H1 (cell line): ENCODE results near the gene RAB7B. TPM values are rescaled to one million over a fixed set of nuclear protein-coding genes. Genes with fewer than 3 reads are reported as not detected.

Experiments used
- CHD7 ChIP-seq: fragments of 300-600 bp; sonication (generic); IDR thresholded peaks from 2 replicates; pipeline ENCODE4 v1.7.1; 2012; ENCODE audit warnings: low read length, moderate library complexity, mild to moderate bottlenecking, inconsistent platforms; ENCODE audit not compliant: insufficient replicate concordance
- CREB1 ChIP-seq: IDR thresholded peaks from 2 replicates; pipeline ENCODE4 v1.6.1; 2012; ENCODE audit warnings: inconsistent platforms
- EP300 ChIP-seq, 2 experiments: IDR thresholded peaks; 1 replicate in 1 of 2; 2 replicates in 1 of 2; pipeline ENCODE4 v1.6.1; 2011 to 2012; ENCODE audit warnings: low read depth in 2 of 2, low read length in 2 of 2, mild to moderate bottlenecking in 2 of 2, borderline replicate concordance in 1 of 2, inconsistent platforms in 1 of 2, moderate library complexity in 1 of 2
- KDM4A ChIP-seq: IDR thresholded peaks from one replicate; pipeline ENCODE4 v1.7.1; 2012; ENCODE audit warnings: low read depth, mild to moderate bottlenecking, moderate library complexity, low read length, inconsistent platforms; ENCODE audit not compliant: severe bottlenecking
- NANOG ChIP-seq: IDR thresholded peaks from 2 replicates; pipeline ENCODE4 v1.6.1; 2011; ENCODE audit warnings: low read length, low read depth, mild to moderate bottlenecking, inconsistent platforms; ENCODE audit not compliant: insufficient read depth, poor library complexity, severe bottlenecking
- PHF8 ChIP-seq: fragments of 200-600 bp; sonication (generic); conservative IDR thresholded peaks from 2 replicates; pipeline ENCODE4 v1.7.1; 2012; ENCODE audit warnings: low read depth, mild to moderate bottlenecking, inconsistent platforms, low read length, moderate library complexity
- RXRA ChIP-seq: IDR thresholded peaks from 2 replicates; pipeline ENCODE4 v1.6.1; 2011; ENCODE audit warnings: low read depth, mild to moderate bottlenecking, low read length, moderate library complexity; ENCODE audit not compliant: insufficient read depth
- TAF1 ChIP-seq: IDR thresholded peaks from 2 replicates; pipeline ENCODE4 v1.6.1; 2011; ENCODE audit warnings: mild to moderate bottlenecking, low read depth, low read length
- USF2 ChIP-seq: IDR thresholded peaks from 2 replicates; pipeline ENCODE4 v1.6.1; 2011; ENCODE audit warnings: low read length, improper control_type of control experiment
- ZNF274 ChIP-seq: IDR thresholded peaks from 2 replicates; pipeline ENCODE4 v1.7.0; 2012; ENCODE audit warnings: low read length, borderline replicate concordance; ENCODE audit errors: extremely low read depth
- polyA plus RNA-seq, 7 experiments: library from polyadenylated mRNA; depleted of rRNA in 3 of 7; stranded (reverse) in 5 of 7; unstranded in 2 of 7; fragments of >200 nt in 5 of 7; fragments of 200-250 nt in 2 of 7; gene quantifications; 1 replicate in 5 of 7; 2 replicates in 1 of 7; 4 replicates in 1 of 7; pipeline versions ENCODE4 v1.2.1 to v1.2.3, GENCODE V29; 2011 to 2013; ENCODE audit warnings: missing spikeins in 2 of 7, mixed read lengths in 2 of 7
- total RNA-seq: library from RNA; stranded (reverse); fragmentation: NEBNext Ultra II Directional; extraction: Animal tissue kit (Norgen Biotek cat#: 25700); gene quantifications from 2 replicates; pipeline ENCODE4 v1.2.1, GENCODE V29; 2021

Gene RAB7B
- total and polyA plus RNA-seq, 2 of the 8 experiments (the other 6 are each of a cell fraction or from before 2014, with no cell fraction given), result 0.05 TPM; not detected in 1

GRCh38 chr1:205950280-205950679 is 52.9 kb downstream of the RAB7B start (continued):
- no peak for TF ChIP-seq CHD7
- no peak for TF ChIP-seq KDM4A
- no peak for TF ChIP-seq PHF8
- no peak for TF ChIP-seq TAF1
- no peak for TF ChIP-seq NANOG
- no peak for TF ChIP-seq RXRA
- no peak for TF ChIP-seq ZNF274
- no peak for TF ChIP-seq USF2
- TF ChIP-seq EP300 (IDR thresholded peaks at IDR 0.05; ENCODE audit: borderline replicate concordance in 1 of 2, low read depth in 2 of 2, low read length in 2 of 2), result no peak
- no peak for TF ChIP-seq CREB1
